Raji (cell line): ENCODE measurements around the gene KLHL35.

ENCODE experiments used
- POLR2A ChIP-seq: IDR thresholded peaks from 2 replicates; pipeline ENCODE4 v1.6.1; 2011; ENCODE audit warnings: low read depth, low read length, control low read depth; ENCODE audit not compliant: insufficient read depth

Gene KLHL35

GRCh38 chr11:75375626-75376025 is 57.4 kb downstream of the KLHL35 start:
- no peak for TF ChIP-seq POLR2A

GRCh38 chr11:75374646-75375045 is 58.4 kb downstream of the KLHL35 start:
- TF ChIP-seq POLR2A, result no peak

- no peak for TF ChIP-seq POLR2A
Observed at GRCh38 chr11:75373201-75373600, 59.8 kb downstream of the KLHL35 start.
